Activated CD8-positive, alpha-beta memory T cell treated with anti-CD3 and anti-CD28 coated beads, Interleukin-2, amount 50 U/mL, for 4 hours (primary cell): ENCODE results near the gene SEMG2.

Experiments
- DNase-seq: peaks from one replicate; pipeline ENCODE4 v3.0.0-alpha.2; 2020

The SEMG2 gene

DNA sequence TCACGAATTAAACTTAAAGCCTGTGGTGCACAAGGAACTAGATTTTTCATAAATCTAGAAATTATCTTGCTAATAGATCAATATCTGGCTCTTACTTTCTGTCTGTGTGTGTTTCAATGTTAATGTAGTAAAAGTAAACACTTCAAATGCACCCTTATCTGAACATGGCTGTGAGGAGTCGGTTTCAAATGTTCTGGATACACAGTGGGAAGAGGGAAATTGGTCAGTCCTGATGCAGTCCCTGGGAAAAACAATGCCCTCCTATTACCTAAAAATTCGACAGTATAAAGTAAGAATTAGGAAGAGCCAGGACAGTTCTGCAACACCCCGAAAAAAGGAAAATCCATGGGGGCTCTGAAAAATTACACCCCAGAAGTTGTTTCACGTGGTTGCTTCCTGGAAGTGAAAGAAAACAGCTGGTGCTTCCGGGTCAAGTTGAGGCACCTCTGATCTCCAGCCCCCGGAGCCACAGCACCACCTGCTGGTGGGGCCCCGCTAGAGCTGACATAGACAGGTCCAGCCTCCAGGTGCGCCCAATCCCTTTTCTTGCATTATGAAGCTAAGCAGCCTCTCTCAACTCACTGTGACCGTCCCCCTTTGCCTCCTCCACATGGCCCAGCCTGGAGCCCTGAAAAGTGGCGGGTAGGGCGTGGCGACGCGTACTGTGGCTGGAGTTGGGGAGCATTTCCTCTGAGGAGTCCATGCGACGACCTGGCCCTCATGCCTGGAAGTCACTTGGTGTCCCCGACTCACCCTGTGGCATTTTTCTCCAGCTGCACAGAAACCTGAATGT is 8.3 kb downstream of the SEMG2 start:
- DNase-seq: no peak

DNA sequence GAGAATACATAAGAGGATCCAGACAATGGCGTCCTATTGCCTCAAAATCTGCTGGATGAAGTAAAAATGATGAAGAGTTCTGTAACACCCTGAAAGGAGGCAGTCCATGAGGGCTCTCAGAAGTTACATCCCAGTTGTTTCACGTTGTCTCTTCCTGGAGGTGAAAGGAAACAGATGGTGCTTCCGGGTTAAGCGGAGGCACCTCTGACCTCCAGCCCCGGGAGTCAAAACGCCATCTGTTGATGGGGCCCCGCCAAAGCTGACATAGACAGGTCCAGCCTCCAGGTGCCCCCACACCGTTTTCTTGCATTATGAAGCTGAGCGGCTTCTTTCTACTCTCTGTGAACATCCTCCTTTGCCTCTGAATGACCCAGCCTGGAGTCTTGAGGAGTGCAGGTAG is 9.5 kb downstream of the SEMG2 start:
- DNase-seq: no peak

DNA sequence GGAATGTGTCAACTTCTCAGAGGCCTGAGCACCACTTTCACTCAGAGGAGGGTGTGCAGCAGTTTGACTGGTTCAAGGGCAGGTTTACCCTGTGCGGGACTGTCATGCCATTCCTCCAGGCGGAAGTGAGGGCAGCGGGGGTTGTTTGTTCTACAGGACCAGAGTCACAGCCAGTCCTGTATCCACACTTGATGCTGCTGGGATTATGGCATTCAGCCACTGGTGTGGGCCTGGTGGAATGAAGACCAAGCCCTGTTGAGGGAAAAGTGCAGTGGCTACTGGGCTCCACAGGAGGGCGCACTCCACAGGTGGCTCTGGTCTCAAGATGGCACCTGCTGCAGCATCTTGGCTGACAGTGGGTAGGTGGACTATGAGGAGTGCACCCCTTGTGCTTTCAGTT is 14.8 kb downstream of the SEMG2 start:
- no peak for DNase-seq

DNA sequence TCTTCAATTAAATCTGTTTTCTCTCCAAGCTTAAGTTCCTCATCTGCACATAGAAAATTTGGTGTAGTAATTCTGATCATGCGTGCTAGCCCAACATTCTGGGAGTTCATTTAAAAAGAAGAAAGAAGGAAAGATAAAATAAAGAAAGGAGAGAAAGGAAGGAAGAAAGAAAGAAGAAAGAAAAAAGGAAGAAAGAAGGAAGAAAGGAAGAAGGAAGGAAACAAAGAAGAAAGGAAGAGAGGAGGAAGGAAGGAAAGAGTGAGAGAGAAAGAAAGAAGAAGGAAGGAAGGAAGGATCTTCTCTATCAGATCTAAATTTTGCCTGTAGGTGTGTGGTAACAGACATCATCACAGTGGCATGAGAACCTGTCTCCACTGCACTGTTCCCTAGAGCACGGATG is 17.0 kb downstream of the SEMG2 start:
- DNase-seq: no peak

DNA sequence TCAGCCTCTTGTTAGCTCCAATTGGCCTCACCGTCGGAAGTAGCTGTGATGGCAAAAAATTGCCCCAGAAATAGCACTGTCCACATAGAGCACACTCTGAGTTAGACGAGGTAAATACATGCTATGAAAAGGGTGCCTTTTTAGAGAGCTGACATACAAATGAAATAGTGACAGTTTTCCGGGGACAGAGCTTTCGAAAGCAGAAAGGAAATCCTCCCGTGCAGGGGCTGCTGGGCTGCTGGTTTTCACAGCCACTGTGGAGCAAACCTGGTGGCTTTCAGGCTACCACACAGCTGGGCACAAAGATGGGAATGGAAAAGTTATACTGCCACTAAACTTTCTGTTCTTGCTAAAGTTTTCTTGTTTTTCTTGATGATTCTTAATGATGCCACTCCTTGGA is 24.9 kb downstream of the SEMG2 start:
- no peak for DNase-seq

DNA sequence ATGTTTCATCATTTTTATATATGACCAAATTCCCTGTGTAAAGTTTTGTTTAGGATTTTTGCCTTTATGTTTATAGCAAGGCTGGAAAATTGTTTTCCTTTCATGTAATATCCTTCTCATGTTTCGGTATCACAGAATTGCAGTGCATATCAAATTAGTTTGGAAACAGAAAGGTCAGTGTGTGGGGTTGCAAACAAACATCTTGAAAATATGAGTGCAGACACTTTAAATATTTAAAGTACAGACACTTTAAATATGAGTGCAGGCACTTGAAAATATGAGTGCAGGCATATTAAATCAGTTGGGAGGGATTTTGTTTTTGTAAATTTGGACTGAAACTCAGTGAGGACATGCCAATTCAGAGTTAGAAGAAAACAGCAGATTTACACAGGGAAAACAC is 26.7 kb downstream of the SEMG2 start:
- no peak for DNase-seq

DNA sequence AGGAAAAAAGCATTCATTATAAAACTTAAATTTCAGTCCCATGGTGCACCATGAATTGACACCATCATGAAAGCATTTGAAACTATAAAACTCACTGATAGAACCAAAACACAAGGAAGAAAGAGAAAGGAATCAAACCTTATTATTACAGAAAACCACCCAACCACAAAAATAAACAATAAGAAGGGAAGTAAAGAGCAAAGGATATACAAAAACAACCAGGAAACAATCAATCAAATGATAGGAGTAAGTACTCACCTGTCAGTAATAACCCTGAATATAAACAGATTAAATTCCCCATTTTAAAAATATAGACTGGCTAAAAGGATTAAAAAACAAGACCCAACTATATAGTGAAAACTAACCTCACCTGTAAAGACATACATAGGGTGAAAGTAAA is 27.4 kb downstream of the SEMG2 start:
- DNase-seq: no peak

DNA sequence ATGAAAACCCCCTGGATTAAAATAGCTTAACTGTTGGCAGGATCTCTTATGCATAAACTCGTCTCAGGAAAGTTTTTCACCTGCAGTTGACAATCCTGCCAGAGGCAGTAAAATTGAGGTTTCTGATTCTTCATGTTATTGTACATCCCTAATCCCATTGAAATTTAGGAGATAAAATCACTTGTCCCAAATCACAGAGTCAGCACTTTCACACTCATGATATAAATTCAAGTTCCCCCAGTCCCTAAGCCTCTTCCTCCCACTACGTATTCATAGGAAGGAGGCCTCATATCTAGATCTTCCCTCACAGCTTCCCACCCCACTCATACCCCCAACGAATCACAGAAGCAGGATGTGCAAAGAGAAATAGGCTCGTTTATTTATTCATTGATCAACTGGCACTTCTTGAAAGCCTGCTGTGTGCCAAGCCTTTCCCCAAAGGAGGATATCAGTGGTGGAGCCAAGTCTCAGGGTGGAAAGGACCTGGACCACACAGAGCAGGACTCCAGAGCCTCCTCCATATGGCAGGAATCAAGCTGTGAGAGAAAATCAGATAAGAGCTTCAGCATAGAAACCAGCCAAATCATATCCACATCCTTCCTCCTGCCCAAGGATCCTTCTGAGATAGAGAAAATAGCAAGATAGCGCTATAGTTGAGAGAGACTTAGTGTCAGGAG is 30.8 kb downstream of the SEMG2 start:
- no peak for DNase-seq

DNA sequence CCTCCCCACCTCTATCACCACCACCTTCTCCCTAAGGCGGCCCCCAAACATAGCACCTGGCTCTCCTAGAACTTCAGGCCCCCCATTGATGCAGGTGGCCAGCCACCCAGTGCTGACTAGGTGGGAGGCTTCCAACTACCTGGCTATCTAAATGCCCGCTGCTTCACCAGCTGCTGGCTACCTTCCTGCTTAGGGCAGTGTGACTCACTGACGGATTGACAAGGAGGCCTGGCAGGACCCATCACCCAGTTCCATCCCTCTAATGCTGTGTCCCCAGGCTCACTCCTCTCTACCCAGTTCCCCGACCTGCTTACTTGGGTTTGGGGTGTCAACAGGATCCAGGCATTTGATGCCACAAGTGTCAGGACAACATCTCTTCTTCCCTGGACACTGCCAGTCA is 32.1 kb downstream of the SEMG2 start:
- no peak for DNase-seq

DNA sequence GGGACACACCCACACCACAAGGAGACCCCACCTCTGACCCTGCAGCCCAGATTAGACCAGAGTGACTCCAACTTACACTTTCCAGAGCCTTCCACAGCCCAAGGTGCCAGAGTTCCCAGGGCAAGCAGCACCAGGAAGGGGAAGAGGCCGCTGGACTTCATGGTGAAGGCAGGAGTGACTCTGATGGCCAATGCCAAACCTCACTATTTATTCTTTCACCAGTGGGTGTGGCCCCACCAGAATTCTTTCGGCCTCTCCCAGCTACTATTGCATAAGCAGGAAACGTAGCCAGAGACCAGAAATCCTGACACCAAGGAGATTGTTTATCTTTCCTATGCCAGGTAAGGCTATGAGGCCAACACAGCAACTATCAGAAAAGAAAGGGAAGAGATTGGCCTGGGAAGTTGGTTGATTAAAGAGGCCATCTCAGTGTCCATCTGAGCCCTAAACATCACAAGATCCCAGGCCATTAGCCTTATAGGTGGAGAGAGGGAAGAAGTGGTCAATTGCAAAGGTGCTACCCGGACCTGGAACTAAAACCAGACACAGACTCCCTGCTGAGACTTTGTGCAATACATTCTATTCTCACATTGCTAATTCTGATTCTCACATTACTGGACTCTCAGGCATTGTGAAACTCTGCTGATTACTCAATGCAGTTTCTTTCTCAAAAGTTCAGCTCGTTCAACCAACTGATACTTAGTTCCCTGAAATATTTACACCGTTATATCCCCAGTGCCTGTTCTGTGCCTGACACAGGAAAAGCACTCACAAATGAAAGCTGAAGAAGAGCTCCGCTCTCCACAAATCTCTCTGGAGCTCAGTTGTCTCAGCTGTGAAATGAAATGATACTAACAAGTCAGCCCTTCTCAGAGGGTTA is 33.5 kb downstream of the SEMG2 start, which contains the start of gene SLPI:
SLPI (minus strand) TSS at position 182 of the 880 bp plus-strand sequence; CDS start at position 161, 21 bp downstream.
- no peak for DNase-seq

DNA sequence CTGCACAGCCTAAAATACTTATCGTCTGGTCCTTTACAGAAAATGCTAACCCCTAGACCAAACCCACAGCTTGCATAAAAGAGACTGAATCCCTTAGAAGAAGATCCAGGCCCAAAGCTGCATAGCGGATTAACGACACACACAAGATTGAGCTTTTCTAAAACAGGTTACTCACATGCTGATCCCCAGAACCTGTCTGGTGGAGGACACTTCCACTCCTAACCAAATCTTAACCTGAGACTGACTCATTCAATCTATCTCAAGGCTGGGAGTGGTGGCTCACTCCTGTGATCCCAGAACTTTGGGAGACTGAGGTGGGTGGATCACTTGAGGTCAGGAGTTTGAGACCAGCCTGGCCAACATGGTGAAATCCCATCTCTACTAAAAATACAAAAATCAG is 36.0 kb downstream of the SEMG2 start:
- DNase-seq: no peak

DNA sequence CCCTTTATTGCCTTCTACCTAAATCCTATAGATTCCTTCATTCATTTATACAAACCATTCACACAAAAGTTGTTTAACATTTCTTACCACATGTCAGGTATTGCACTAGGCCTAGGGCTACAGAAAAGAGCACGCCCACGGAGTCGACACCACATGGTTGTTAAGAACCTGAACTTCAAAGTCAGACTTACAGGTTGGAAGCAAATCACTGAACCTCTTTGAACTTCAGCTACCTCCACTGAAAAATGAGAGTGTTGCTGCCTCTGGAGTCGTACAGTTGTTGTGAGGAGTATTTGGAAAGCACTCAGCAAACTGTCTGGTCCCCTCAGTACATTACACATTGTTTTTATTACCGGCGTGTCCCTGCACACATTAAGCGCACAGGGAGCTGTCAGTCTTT is 36.5 kb downstream of the SEMG2 start:
- DNase-seq: no peak

DNA sequence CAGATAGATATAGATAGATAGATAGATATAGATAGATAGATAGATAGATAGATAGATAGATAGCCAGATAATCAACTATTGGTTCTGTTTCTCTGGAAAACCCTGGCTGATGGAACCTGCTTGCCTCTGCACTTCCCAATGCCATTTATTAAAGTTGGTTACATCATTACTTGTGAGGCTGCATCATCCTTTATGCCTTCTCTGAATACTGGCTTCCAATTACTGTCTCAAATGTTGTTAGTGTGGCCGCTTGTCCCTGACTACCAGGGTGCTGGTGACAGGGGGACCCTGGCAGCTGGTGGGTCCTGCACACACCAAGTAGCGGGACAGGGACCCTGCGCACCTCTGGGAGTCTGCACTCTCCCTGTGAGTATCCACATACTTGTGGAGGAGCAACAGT is 37.1 kb downstream of the SEMG2 start:
- DNase-seq: no peak

DNA sequence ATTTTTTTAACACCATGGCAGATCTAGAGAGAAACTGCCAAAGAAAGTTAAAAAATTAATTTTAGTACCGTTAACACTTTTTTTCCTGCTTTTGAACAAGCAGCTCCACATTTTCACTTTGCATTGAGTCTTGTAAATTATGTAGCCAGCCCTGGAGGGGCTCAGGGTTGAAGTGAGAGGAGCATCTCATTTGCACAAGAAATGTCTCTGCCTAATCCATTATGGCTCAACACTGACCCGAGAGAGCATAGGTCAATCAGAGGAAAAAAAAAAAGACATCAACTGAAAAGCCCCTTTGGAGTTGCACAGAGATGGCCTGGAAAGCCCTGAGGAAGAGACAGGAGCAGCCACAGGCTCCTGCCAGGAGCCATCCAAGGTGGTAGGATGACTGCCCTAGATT is 37.5 kb downstream of the SEMG2 start:
- no peak for DNase-seq

DNA sequence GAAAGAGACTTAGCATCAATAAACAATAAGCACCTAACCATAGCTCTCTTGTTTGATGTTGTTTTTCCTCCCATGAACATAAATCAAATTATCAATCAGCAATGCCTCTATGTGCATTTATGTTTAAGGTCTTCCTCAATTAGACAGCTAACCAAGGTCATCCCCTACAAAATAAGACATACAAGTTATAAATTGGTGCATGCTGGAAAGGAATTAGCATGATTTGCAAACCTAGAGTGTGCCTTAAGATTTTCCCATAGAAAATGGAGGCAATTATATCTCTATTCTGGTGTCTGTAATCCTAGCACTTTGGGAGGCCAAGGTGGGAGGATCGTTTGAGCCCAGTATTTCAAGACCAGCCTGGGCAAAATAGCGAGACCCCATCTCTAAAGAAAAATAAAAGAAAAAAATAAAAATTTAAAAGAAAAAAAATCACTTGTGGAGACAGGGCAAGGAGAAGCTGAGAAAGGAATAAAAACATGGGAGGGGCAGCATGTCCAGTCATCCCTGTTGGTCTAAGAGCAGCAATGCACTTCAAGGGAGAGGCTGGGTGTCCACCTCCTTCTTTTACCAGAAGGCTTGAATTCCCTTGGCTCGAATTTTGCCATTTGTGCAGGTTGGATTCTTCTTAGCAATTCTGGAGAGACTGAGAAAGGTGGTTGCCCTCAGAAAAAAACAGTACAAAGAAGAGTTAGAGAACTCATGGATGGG is 42.5 kb downstream of the SEMG2 start:
- no peak for DNase-seq

DNA sequence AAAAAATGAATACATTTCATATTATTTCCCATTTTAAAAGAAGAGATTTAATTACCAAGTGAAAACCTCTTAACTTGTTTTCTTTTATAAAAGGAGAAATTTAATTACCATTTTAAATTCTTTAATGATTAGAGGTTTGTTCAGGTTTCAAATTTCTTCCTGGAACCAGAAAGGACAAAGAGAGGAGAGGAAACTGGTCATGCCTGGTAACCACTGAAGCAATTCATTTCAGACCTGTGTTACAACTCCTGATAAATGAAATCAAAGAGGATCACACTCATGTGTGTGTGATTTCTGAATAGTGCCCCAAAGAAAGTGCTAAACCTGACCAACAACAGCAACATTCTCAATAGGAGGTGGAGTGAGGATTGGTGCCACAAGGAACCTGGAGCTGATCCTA is 45.8 kb downstream of the SEMG2 start:
- no peak for DNase-seq

DNA sequence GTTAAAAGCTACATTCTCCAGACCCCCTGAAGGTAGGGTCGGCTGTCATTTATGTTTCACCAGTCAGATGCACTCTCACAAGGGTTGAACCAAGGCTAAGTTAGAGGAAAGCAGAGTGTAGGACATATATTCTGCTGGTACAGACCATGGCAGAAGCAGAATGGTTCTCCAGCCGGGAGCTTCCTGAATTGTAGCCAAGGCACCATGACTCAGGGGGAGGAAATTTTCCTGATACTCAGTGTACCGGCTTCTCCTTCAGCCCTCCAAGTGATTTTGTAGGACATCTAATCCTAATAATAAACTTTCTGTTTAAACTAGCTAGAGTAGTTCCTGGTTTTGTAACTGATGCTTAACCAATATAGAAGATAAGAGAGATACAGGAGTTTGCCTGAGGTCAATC is 47.4 kb downstream of the SEMG2 start:
- DNase-seq: no peak

DNA sequence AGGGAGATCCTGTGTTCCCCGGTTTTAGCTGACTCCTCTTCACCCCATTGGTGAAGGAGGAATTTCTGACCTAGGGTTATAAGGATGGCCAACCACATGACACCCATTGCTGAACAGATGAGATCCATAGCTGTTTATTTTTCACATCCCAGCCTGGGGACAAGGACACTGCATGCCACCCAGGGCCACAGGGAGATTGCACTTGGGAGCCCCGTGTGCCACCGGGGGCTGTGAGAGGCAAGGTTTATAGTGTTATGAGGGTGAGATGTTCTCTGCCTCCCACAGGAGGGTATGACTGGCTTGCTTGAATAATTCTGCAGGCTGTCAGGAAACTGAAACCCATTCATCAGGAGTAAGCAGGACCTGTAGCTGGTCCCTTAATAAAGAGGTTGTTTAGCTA is 47.9 kb downstream of the SEMG2 start:
- DNase-seq: no peak

DNA sequence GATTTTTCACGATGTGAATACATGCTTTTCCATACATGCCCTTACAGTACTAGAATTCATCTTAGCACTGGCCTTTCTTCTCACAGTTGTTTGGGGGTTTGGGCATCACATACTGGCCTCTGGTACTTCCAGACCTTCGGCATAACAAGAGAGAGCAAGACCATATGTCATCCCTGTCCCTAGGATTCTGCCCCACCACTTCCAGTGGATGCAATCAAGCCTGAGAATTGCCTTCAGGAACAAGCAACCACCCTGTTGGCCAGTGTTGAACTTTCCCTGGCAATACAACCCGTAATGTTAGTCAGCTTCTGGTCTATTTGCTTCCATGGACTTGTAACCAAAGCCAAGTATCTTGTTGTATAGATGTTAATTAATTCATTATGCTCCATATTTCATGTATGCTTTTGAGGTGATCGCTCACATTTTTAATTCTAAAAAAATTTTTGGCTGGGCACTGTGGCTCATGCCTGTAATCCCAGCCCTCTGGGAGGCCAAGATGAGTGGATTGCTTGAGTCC is 48.6 kb downstream of the SEMG2 start:
- no peak for DNase-seq
